K562 (cell line): Measurements from ENCODE around the gene NUTM1. TPM values are rescaled to one million over a fixed set of nuclear protein-coding genes. Genes with fewer than 3 reads are reported as not detected.

Experiments used
- CHD2 ChIP-seq: IDR thresholded peaks from 2 replicates; pipeline ENCODE4 v1.6.1; 2011; ENCODE audit warnings: low read depth, low read length
- CHD4 ChIP-seq: fragments of 200-600 bp; sonication (generic); IDR thresholded peaks from 3 replicates; pipeline ENCODE4 v1.6.1; 2012; ENCODE audit warnings: low read depth, mild to moderate bottlenecking, mixed read lengths, low read length, inconsistent platforms; ENCODE audit not compliant: insufficient read depth, insufficient replicate concordance, poor library complexity, severe bottlenecking
- HDAC6 ChIP-seq: IDR thresholded peaks from 2 replicates; pipeline ENCODE4 v1.6.1; 2012; ENCODE audit warnings: low read depth, mild to moderate bottlenecking, control low read depth, inconsistent platforms, low read length, moderate library complexity
- JUND ChIP-seq, 2 experiments: IDR thresholded peaks; 2 replicates in 1 of 2; 3 replicates in 1 of 2; pipeline ENCODE4 v1.6.1; 2011; ENCODE audit warnings: borderline replicate concordance in 2 of 2, low read depth in 2 of 2, low read length in 2 of 2, improper control_type of control experiment in 1 of 2, missing biosample characterization in 1 of 2, missing genetic modification characterization in 1 of 2, missing genetic modification reagents in 1 of 2
- MTF1 ChIP-seq: fragments of 250-450 bp; sonication (Bioruptor Pico); IDR thresholded peaks from 2 replicates; pipeline ENCODE4 v1.9.0; 2021; ENCODE audit warnings: moderate library complexity, mild to moderate bottlenecking, inconsistent platforms, borderline replicate concordance
- MXD1 ChIP-seq: fragments of 250-450 bp; sonication (Bioruptor Pico); IDR thresholded peaks from 2 replicates; pipeline ENCODE4 v1.8.0; 2021; ENCODE audit warnings: borderline replicate concordance, mild to moderate bottlenecking, moderate library complexity; ENCODE audit not compliant: poor library complexity, severe bottlenecking
- TAF15 ChIP-seq: fragments of 200-400 bp; formaldehyde crosslinking; IDR thresholded peaks from 2 replicates; pipeline ENCODE4 v1.6.1; 2017; ENCODE audit warnings: mild to moderate bottlenecking, low read depth, low read length, moderate library complexity
- USF2 ChIP-seq: sonication (generic); formaldehyde crosslinking; IDR thresholded peaks from 2 replicates; pipeline ENCODE4 v1.5.0; 2020; ENCODE audit warnings: missing genetic modification reagents
- ZBED1 ChIP-seq: IDR thresholded peaks from 2 replicates; pipeline ENCODE4 v1.6.1; 2014
- ZNF24 ChIP-seq: fragments of 450-650 bp; IDR thresholded peaks from 2 replicates; pipeline ENCODE4 v1.6.1; 2016
- polyA plus RNA-seq, 8 experiments: library from polyadenylated mRNA; depleted of rRNA in 4 of 8; stranded (reverse) in 5 of 8; unstranded in 3 of 8; fragments of >200 nt; fragmentation: Nextera tagmentation in 2 of 8; fragmentation: Illumina TruSeq in 1 of 8; extraction: Ambion mirVana in 2 of 8; extraction: Trizol in 1 of 8; gene quantifications; 2 replicates each; pipeline versions ENCODE4 v1.2.1 to v1.2.3, GENCODE V29; 2011 to 2014; ENCODE audit warnings: inconsistent platforms in 1 of 8, missing spikeins in 1 of 8
- total RNA-seq, 7 experiments: library from RNA; depleted of rRNA in 6 of 7; stranded (reverse); fragments of >200 nt in 6 of 7; fragmentation: Illumina TruSeq in 2 of 7; extraction: Trizol in 2 of 7; gene quantifications; 2 replicates each; pipeline versions ENCODE4 v1.2.1 to v1.2.3, GENCODE V29; 2011 to 2021; ENCODE audit warnings: low replicate concordance in 1 of 7
- TF ChIP-seq, protein P1 (sequence below), 2 experiments: fragments of 450-650 bp; conservative IDR thresholded peaks; 2 replicates each; pipeline ENCODE4 v1.6.1; 2017; ENCODE audit warnings: mild to moderate bottlenecking in 2 of 2, moderate library complexity in 2 of 2
- TF ChIP-seq, protein P2 (sequence below): IDR thresholded peaks from 2 replicates; pipeline ENCODE4 v1.6.1; 2011; ENCODE audit warnings: borderline replicate concordance, low read depth, mild to moderate bottlenecking, moderate library complexity, low read length; ENCODE audit not compliant: insufficient read depth, poor library complexity, severe bottlenecking
- TF ChIP-seq, protein P3 (sequence below): IDR thresholded peaks from 3 replicates; pipeline ENCODE4 v1.6.1; 2011; ENCODE audit warnings: borderline replicate concordance, mild to moderate bottlenecking, moderate library complexity; ENCODE audit not compliant: insufficient read length; ENCODE audit errors: extremely low read depth
- TF ChIP-seq, protein P4 (sequence below): fragments of 450-650 bp; IDR thresholded peaks from 2 replicates; pipeline ENCODE4 v1.6.1; 2014; ENCODE audit warnings: low read depth, mild to moderate bottlenecking, moderate library complexity, borderline replicate concordance

NUTM1 gene
- total and polyA plus RNA-seq, 9 of the 15 experiments (the other 6 are each of a cell fraction or from before 2014, with no cell fraction given), result 0.01 to 0.05 (median 0.04) TPM; not detected in 4

DNA sequence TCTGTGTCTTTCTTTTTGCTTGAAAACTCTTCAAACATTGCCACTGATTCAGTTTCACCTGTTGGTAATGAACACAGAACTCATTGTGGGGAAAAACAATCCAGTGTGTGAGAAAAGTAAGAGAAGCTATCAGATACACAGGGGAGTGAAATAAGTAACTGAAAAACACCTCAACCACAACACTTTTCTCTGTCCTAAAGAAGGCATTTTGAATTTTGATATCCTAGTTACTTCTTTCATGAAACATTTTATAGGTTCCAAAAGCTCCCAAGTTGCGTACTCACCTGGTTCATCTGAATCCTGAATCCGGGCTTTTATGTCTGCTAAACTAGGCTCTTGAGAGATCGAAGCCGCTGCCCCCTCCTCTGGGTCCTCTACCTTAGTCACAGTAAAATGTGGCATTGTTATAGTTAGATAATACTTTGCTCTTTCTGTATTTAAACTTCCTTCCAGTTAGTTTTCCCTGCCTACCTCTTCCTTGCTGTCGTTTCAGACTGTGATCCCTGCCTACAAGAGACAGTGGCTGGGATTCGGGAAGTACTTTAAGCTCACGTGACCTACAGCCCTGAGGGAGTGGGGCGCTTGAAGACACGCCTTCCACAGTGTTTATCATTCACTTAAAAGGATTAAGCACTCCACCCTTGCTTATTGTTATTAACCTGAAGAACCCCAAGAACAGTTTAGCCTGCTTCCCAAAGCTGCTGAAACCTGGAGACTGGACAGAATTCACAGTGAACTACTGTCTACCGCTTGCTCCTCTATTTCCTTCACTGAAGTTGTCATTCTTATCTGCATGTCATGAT lies 24.6 kb upstream of the NUTM1 start (continued):
- TF ChIP-seq TAF15 (no peak), CHD2 (no peak), ZBED1 (no peak), ZNF24 (no peak), MTF1 (CRISPR knock-in tag) (no peak), USF2 (CRISPR knock-in tag) (peak; percentile 97), MXD1 (CRISPR knock-in tag) (no peak), JUND (IDR thresholded peaks at IDR 0.05; ENCODE audit: borderline replicate concordance, low read depth, low read length) (no peak), JUND (tag; IDR thresholded peaks at IDR 0.05; ENCODE audit: borderline replicate concordance, low read depth, low read length) (no peak), CHD4 (no peak), HDAC6 (no peak)
- TF ChIP-seq, protein P1, sequence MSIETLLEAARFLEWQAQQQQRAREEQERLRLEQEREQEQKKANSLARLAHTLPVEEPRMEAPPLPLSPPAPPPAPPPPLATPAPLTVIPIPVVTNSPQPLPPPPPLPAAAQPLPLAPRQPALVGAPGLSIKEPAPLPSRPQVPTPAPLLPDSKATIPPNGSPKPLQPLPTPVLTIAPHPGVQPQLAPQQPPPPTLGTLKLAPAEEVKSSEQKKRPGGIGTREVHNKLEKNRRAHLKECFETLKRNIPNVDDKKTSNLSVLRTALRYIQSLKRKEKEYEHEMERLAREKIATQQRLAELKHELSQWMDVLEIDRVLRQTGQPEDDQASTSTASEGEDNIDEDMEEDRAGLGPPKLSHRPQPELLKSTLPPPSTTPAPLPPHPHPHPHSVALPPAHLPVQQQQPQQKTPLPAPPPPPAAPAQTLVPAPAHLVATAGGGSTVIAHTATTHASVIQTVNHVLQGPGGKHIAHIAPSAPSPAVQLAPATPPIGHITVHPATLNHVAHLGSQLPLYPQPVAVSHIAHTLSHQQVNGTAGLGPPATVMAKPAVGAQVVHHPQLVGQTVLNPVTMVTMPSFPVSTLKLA (conservative IDR thresholded peaks at IDR 0.05), result peak; percentile 49 to 72
- TF ChIP-seq, protein P2, sequence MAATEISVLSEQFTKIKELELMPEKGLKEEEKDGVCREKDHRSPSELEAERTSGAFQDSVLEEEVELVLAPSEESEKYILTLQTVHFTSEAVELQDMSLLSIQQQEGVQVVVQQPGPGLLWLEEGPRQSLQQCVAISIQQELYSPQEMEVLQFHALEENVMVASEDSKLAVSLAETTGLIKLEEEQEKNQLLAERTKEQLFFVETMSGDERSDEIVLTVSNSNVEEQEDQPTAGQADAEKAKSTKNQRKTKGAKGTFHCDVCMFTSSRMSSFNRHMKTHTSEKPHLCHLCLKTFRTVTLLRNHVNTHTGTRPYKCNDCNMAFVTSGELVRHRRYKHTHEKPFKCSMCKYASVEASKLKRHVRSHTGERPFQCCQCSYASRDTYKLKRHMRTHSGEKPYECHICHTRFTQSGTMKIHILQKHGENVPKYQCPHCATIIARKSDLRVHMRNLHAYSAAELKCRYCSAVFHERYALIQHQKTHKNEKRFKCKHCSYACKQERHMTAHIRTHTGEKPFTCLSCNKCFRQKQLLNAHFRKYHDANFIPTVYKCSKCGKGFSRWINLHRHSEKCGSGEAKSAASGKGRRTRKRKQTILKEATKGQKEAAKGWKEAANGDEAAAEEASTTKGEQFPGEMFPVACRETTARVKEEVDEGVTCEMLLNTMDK, result no peak
- TF ChIP-seq, protein P3, sequence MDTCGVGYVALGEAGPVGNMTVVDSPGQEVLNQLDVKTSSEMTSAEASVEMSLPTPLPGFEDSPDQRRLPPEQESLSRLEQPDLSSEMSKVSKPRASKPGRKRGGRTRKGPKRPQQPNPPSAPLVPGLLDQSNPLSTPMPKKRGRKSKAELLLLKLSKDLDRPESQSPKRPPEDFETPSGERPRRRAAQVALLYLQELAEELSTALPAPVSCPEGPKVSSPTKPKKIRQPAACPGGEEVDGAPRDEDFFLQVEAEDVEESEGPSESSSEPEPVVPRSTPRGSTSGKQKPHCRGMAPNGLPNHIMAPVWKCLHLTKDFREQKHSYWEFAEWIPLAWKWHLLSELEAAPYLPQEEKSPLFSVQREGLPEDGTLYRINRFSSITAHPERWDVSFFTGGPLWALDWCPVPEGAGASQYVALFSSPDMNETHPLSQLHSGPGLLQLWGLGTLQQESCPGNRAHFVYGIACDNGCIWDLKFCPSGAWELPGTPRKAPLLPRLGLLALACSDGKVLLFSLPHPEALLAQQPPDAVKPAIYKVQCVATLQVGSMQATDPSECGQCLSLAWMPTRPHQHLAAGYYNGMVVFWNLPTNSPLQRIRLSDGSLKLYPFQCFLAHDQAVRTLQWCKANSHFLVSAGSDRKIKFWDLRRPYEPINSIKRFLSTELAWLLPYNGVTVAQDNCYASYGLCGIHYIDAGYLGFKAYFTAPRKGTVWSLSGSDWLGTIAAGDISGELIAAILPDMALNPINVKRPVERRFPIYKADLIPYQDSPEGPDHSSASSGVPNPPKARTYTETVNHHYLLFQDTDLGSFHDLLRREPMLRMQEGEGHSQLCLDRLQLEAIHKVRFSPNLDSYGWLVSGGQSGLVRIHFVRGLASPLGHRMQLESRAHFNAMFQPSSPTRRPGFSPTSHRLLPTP, result no peak
- TF ChIP-seq, protein P4, sequence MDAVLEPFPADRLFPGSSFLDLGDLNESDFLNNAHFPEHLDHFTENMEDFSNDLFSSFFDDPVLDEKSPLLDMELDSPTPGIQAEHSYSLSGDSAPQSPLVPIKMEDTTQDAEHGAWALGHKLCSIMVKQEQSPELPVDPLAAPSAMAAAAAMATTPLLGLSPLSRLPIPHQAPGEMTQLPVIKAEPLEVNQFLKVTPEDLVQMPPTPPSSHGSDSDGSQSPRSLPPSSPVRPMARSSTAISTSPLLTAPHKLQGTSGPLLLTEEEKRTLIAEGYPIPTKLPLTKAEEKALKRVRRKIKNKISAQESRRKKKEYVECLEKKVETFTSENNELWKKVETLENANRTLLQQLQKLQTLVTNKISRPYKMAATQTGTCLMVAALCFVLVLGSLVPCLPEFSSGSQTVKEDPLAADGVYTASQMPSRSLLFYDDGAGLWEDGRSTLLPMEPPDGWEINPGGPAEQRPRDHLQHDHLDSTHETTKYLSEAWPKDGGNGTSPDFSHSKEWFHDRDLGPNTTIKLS, result no peak
